ENCODE measurements around the gene KLF1. TPM values are rescaled to one million over a fixed set of nuclear protein-coding genes. Genes with fewer than 3 reads are reported as not detected.
A peak's percentile ranks its signal among the peaks of the same experiment; 100 is the strongest.

KLF1 gene
- total and polyA plus RNA-seq, 2 of the 13 experiments (the other 11 are each of a cell fraction or from before 2014, with no cell fraction given): not detected

GRCh38 chr19:12933287-12934072 lies 46.5 kb upstream of the KLF1 start, which contains the start of gene FARSA (continued):
- TF ChIP-seq HNF1A (IDR thresholded peaks at IDR 0.05; ENCODE audit: low read depth) (no peak), HNF1A (CRISPR knock-in tag; IDR thresholded peaks at IDR 0.05; ENCODE audit: borderline replicate concordance) (0 out of 2 replicates have a peak, but pooled peaks have one; percentile 34), POLR2AphosphoS5 (IDR thresholded peaks at IDR 0.05; ENCODE audit: low read depth, low read length) (peak; percentile 92), ARHGAP35 (CRISPR knock-in tag; IDR thresholded peaks at IDR 0.05; ENCODE audit: borderline replicate concordance) (no peak; the same call in 1 of the 2 replicates), CHD4 (IDR thresholded peaks at IDR 0.05; ENCODE audit: borderline replicate concordance, low read length) (no peak), FOXC1 (CRISPR knock-in tag; IDR thresholded peaks at IDR 0.05; ENCODE audit: borderline replicate concordance) (peak; percentile 34), REPIN1 (CRISPR knock-in tag; IDR thresholded peaks at IDR 0.05; ENCODE audit: borderline replicate concordance, low read depth) (peak; percentile 68), ZNF121 (CRISPR knock-in tag; IDR thresholded peaks at IDR 0.05) (no peak), ZHX1 (CRISPR knock-in tag; IDR thresholded peaks at IDR 0.05; ENCODE audit: low read depth) (peak; percentile 84; the same call in 1 of the 2 replicates), ZBTB38 (CRISPR knock-in tag; IDR thresholded peaks at IDR 0.05) (peak; percentile 69; the same call in 1 of the 2 replicates), GABPA (IDR thresholded peaks at IDR 0.05; ENCODE audit: low read depth, low read length) (peak; percentile 93), GABPA (CRISPR knock-in tag; IDR thresholded peaks at IDR 0.05; ENCODE audit: low read depth) (peak; percentile 99), CBFB (CRISPR knock-in tag; IDR thresholded peaks at IDR 0.05) (peak; percentile 65), SOX13 (IDR thresholded peaks at IDR 0.05) (no peak), SOX13 (CRISPR knock-in tag; conservative IDR thresholded peaks at IDR 0.05 in 1 of 2, IDR thresholded peaks at IDR 0.05 in 1 of 2) (no peak), CREB1 (IDR thresholded peaks at IDR 0.05) (peak; percentile 75), CREB1 (CRISPR knock-in tag; IDR thresholded peaks at IDR 0.05) (peak; percentile 67; the same call in 1 of the 2 replicates), ZNF383 (CRISPR knock-in tag; IDR thresholded peaks at IDR 0.05; ENCODE audit: borderline replicate concordance) (no peak), BCL6 (CRISPR knock-in tag; IDR thresholded peaks at IDR 0.05) (peak; percentile 11; the same call in 1 of the 2 replicates), ZNF749 (CRISPR knock-in tag; IDR thresholded peaks at IDR 0.05; ENCODE audit: borderline replicate concordance) (no peak), FOXK2 (IDR thresholded peaks at IDR 0.05) (no peak)
- TF ChIP-seq, protein P1, sequence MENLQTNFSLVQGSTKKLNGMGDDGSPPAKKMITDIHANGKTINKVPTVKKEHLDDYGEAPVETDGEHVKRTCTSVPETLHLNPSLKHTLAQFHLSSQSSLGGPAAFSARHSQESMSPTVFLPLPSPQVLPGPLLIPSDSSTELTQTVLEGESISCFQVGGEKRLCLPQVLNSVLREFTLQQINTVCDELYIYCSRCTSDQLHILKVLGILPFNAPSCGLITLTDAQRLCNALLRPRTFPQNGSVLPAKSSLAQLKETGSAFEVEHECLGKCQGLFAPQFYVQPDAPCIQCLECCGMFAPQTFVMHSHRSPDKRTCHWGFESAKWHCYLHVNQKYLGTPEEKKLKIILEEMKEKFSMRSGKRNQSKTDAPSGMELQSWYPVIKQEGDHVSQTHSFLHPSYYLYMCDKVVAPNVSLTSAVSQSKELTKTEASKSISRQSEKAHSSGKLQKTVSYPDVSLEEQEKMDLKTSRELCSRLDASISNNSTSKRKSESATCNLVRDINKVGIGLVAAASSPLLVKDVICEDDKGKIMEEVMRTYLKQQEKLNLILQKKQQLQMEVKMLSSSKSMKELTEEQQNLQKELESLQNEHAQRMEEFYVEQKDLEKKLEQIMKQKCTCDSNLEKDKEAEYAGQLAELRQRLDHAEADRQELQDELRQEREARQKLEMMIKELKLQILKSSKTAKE (CRISPR knock-in tag; IDR thresholded peaks at IDR 0.05; ENCODE audit: borderline replicate concordance): no peak
